ENCODE results near the gene POLR1A.

DNA sequence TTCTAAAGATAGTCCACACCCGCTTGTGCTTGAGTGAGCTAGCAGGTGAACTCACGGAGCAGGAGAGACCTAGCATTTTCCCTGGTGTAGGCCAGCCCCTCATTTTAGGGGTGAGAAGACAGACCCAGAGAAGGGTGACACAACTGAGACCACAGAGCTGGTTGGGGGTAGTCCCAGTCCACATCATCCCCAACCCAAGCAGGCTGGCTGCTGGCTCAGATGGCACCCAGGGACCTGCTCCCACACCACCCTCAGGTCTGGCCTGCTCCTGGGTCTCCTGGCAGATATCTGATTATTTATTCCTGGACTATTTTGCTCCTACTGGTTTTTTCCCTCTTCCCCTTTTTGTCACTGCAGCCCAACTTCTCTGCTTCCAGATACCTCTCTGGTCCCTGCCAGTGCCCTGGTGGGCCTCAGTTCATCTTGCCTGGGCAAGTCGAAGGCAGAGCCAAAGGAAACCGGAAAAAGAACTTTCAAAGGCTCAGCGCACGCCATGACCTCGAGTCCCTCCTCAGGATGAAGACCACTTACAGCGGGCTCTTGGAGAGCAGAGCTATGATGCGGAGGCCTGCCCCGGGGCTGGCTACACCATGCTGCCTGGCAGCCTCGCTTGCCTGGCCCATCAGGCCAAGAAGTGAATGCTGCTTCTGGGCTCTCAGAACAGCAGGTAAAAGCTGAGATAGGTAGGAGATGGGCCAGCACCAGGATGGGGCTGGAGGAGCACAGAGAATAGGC, 72.7 kb downstream of the POLR1A start:
- no peak for TF ChIP-seq EZH2phosphoT487 (IDR thresholded peaks at IDR 0.05)
- TF ChIP-seq, protein P1, sequence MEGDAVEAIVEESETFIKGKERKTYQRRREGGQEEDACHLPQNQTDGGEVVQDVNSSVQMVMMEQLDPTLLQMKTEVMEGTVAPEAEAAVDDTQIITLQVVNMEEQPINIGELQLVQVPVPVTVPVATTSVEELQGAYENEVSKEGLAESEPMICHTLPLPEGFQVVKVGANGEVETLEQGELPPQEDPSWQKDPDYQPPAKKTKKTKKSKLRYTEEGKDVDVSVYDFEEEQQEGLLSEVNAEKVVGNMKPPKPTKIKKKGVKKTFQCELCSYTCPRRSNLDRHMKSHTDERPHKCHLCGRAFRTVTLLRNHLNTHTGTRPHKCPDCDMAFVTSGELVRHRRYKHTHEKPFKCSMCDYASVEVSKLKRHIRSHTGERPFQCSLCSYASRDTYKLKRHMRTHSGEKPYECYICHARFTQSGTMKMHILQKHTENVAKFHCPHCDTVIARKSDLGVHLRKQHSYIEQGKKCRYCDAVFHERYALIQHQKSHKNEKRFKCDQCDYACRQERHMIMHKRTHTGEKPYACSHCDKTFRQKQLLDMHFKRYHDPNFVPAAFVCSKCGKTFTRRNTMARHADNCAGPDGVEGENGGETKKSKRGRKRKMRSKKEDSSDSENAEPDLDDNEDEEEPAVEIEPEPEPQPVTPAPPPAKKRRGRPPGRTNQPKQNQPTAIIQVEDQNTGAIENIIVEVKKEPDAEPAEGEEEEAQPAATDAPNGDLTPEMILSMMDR (IDR thresholded peaks at IDR 0.05), result no peak
